HG03097 (cell line): Measurements from ENCODE around the gene TOR4A.
"Not testable (repeated sequence)": the region's sequence is repeated elsewhere in the genome, so short reads cannot be mapped to it uniquely, and the experiment has no call there.

Experiments
- ATAC-seq: cut with Tn5 transposase; IDR thresholded peaks from one replicate; pipeline ENCODE4 v1.9.1; 2021; ENCODE audit not compliant: unreplicated experiment, low FRiP score

Gene TOR4A

DNA sequence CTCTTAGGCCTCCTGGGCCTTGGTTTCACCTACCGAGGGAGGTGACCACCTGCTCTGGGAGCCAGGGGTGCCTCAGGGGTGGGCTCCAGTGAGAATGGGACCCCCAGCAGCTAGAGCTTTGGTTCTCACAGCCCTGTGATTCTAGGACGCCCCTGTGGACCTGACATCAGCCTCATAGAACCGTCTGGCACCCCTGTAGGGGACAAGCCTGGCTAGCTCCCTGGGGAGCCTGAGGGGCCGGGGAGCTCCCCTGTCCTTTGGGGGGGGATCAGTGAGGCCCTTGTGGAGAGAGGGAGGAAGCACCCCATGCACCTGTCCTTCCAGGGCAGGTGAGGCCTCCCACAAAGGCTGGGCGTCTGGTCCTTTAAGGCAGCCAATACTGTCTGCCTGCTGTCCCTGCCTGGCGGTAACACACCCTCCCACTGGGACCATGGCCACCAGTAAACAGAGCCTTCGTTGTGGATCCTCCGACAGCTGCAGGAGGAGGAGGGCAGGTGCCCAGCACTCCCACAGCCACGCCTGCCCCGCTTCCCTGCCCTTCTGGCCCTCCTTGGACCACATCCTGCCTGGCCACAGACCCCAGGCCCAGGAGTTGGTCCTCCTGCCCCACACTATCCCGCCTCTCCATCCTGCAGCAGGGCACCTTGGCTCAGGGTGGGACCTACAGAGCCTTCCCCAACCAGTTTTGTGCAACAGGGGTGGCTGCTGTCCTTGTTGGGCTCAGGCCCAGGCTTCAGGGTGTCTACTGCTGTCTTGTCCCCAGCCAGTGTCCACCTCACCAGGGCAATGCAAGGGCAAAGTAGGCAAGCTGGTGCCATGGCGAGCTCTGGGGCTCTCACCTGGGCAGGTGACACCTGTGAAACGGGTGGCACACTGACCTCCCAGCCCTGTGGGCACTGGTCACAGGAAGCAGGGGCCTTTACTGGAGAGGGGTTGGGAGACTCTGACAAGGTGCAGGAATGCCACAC is 39.5 kb upstream of the TOR4A start:
- no peak for ATAC-seq

DNA sequence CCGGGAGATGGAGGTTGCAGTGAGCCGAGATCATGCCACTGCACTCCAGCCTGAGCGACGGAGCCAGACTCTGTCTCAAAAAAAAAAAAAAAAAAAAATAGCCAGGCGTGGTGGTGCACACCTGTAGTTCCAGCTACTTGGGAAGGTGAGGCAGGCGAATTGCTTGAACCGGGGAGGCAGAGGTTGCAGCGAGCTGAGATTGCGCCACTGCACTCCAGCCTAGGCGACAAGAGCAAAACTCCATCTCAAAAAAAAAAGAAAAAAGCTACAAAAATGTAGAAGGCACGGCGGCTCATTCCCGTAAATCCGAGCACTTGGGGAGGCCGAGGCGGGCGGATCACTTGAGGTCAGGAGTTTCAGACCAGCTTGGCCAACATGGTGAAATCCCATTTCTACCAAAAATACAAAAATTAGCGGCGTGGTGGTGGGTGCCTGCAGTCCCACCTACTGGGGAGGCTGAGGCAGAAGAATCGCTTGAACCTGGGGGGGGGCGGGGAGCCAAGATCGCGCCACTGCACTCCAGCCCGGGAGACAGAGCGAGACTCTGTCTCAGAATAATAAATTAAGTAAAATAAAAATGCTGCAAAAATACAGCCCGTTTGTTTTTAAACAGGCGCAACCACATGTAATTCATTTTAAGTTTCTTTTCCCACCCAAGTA is 37.9 kb upstream of the TOR4A start:
- not testable (repeated sequence) for ATAC-seq

DNA sequence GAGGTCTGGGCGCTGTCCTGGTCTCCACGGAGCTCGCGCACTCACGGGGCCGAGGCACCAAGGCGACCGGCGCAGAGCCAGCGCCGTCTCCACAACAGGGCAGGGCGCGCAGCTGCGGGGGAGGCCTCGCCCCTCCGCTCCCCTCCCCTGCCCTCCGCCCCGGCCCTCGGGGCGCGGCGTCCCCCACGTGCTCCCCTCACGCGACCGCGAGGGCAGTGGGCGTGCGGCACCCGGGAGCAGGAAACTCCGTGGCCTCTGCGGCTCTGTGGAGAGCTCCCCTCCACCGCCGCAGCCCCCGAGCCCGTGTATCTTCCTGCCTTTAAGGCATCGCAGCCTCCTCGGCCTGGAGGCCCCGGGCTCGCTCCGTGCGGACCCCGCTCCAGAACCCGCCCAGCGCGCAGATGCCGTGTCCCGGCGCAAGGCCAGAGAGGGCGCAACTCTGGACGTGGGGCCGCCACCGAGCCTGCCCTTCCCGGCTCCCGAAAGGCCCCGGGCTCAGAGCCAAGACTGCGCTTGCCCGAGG is 37.1 kb upstream of the TOR4A start:
- peak; percentile 28 for ATAC-seq

DNA sequence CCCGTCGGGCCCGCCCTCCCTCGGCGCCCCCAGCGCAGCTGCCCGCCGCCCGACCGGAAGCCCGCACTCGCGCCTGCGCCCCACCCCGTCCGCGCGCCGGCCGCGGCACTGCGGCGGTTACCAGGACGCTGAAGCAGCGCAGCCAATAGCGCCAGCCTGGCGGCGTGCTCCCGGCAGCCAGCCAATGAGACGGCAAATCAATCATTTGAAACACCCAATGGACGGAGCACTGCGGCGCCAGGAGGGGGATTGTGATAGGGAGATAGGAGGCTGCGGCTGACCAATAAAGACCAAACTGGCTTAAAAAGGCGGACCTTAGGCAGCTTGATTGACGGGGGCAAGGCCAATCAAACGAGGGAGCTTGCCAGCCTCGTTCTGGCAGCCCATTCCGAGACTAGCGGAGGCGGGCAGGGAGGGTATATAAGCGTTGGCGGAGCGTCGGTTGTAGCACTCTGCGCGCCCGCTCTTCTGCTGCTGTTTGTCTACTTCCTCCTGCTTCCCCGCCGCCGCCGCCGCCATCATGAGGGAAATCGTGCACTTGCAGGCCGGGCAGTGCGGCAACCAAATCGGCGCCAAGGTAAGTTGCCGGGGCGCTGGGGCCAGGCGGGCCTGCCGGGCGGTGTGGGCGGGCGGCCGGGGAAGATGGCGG is 36.6 kb upstream of the TOR4A start, which contains the start of gene TUBB4B:
TUBB4B (plus strand) TSS at position 447 of the 649 bp plus-strand sequence; CDS start at position 521, 74 bp downstream.
- ATAC-seq = peak; percentile 71

DNA sequence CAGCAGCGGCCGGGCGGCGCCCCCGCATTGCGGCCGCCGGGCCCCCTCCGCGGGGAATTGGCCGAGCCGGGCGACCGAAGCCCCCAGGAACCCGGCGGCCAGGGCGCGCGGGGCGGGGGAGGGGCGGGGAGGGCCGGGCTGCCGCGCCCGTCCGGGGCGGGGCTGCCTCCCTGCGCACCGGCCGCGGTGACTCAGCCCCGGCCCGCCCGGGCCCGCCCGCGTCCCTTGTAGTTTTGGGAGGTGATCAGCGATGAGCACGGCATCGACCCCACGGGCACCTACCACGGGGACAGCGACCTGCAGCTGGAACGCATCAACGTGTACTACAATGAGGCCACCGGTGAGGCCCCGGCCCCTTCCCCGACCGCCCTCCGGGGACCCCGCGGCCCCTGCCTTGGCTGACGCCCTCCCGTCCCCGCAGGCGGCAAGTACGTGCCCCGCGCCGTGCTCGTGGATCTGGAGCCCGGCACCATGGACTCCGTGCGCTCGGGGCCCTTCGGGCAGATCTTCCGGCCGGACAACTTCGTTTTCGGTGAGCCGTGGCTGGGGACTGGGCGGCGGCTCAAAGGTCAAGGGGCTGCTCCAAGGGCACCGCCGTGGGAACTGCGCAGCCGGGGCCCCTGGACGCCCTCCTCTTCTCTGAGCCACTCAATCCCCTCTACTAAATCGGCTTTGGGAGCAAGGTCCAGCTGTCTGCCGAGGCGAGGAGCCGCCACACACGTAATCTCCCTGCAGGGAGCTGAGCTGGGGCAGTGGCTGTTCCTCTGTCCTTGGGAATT is 35.8 kb upstream of the TOR4A start:
- peak; percentile 4 for ATAC-seq

DNA sequence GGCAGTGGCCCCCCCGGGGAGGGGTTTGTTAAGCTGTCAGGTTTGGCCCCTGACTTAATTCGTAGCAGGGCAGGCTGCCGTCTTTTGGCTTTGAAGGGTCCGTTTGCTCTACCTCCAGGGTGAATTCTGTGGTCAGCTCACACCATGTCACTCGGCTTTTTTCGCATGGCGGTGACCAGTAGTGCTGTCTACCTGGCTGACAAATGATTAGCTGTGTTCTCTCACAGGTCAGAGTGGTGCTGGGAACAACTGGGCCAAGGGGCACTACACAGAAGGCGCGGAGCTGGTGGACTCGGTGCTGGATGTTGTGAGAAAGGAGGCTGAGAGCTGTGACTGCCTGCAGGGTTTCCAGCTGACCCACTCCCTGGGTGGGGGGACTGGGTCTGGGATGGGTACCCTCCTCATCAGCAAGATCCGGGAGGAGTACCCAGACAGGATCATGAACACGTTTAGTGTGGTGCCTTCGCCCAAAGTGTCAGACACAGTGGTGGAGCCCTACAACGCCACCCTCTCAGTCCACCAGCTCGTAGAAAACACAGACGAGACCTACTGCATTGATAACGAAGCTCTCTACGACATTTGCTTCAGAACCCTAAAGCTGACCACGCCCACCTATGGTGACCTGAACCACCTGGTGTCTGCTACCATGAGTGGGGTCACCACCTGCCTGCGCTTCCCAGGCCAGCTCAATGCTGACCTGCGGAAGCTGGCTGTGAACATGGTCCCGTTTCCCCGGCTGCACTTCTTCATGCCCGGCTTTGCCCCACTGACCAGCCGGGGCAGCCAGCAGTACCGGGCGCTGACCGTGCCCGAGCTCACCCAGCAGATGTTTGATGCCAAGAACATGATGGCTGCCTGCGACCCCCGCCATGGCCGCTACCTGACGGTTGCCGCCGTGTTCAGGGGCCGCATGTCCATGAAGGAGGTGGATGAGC is 35.0 kb upstream of the TOR4A start:
- no peak for ATAC-seq

DNA sequence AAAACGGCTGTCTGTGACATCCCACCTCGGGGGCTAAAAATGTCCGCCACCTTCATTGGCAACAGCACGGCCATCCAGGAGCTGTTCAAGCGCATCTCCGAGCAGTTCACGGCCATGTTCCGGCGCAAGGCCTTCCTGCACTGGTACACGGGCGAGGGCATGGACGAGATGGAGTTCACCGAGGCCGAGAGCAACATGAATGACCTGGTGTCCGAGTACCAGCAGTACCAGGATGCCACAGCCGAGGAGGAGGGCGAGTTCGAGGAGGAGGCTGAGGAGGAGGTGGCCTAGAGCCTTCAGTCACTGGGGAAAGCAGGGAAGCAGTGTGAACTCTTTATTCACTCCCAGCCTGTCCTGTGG is 34.3 kb upstream of the TOR4A start:
- ATAC-seq = not testable (repeated sequence)

DNA sequence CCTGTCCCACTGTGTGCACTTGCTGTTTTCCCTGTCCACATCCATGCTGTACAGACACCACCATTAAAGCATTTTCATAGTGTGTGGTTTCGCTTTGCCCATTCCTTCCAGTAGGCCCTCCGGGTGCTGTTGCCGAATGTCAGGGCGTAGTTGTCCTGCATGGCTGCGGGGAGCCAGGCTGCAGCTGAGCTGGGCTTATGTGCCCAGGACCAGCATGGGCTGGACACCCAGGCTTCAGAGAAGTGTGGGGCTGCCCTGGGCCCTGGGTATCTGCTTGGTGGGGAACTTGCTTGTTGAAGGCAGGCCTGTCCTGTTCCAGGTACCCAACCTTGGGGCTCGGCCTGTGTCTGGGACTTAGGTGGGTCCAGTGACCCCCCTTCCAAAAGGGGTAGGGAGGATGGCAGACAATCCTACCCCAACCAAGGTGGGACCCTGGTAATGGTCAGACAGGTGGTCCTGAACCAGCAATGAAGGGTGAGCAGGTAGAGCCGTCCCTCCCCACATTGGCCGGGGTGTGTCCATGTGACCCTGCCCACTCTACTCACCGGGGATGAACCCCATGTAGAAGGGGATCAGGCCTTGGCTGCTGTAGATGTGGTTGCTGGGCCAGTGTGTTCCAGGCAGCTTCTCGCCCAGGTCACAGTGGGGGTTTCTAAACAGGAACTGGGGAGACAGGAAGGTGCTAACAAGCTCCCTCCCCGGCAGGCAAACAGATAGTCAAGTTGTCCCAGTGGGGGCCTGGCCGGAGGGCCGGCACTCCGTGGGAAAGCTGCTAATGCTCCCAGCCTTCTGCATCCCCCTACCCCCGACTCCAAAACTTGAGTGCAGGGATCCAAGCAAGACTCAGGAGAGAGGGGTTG is 33.7 kb upstream of the TOR4A start:
- ATAC-seq = no peak

DNA sequence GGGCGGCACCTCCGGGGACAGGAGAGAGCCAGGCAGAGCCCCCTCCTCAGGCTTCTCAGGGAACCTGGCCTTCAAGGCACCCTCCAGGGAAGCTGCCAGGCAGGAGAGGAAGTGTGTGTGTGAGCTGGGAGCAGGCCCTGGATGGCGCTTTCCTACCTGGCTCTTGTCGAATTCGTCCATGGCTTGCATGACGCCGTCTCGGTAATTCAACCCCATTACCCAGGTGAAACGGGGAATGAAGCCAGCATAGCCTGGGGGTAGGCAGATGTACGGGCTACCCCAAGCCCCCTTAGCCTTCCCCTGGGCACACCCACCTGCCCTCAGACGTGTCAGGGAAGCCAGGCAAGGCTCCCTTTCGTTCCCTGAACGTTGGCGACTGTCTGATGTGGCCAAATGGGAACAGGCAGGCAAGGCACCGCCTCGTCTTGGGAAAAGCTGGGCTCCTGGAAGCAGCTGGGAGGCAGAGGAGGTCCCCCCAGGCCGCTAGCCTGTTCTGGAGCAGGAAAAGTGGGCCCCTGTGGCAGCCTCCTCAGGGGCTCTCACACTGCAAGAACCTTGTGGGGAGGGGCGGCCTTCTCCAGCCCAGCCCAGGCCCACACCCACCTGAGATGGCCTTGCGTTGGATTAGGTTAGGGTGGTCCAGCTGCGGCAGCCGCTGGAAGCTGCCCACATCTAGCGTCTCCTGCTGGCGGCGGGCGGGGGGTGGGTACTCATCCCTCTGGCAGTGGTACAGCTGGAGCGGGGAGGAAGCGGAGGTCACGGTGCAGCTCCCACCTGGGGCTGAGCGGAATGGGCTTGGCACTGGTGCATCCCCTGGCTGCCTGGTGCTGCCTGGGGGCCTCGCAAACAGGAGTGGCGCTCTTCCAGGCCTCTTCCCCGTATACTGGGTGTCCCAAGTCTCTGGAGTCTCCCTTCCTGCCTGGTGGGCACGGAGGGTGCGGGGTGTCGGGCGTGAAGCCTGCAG is 32.8 kb upstream of the TOR4A start:
- no peak for ATAC-seq

DNA sequence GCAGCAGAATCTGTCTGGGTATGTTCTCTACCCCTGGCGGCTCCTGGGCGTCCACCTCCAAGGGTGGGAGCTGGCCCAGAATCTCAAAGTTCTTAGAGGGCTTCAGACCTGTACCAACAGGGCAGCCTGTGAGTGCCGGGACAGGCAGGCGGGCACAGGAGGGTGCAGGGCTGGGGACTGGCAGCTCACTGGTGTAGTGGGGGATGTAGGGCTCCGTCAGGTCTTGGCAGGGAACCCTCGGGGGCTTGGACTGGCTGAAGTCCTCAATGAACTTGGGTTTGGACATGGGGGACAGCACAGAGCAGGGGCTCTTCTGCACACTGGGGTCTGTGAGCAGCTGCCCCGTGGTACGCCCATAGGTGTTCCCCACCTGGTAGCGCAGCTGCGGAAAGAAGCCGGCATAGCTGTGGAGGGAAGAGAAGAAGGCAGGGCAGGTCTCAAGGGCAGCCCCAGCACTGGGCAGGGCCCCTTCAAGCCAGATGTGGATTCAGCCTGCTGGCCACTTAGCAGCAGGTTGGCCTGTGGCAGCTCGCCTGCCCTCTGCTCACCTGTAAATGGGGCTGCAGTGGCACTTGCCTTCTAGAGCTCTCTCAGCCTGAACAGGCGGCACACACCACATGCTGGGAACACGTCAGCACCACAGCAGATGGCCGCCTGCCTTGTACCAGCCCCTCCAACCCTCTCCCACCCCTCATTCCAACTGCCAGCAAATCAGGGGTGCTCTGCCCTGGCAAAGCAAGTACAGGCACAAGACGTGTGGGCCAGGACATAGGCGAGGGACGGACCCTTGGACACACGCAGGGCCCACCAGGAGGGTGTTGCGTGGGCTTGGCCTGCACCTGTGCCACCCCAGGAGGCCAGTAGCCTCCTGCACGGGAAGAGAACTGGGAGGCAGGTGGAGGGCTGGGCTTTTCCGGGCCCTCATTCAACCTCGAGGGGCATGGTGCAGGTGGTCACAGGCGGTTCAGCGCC is 31.8 kb upstream of the TOR4A start:
- ATAC-seq = no peak

DNA sequence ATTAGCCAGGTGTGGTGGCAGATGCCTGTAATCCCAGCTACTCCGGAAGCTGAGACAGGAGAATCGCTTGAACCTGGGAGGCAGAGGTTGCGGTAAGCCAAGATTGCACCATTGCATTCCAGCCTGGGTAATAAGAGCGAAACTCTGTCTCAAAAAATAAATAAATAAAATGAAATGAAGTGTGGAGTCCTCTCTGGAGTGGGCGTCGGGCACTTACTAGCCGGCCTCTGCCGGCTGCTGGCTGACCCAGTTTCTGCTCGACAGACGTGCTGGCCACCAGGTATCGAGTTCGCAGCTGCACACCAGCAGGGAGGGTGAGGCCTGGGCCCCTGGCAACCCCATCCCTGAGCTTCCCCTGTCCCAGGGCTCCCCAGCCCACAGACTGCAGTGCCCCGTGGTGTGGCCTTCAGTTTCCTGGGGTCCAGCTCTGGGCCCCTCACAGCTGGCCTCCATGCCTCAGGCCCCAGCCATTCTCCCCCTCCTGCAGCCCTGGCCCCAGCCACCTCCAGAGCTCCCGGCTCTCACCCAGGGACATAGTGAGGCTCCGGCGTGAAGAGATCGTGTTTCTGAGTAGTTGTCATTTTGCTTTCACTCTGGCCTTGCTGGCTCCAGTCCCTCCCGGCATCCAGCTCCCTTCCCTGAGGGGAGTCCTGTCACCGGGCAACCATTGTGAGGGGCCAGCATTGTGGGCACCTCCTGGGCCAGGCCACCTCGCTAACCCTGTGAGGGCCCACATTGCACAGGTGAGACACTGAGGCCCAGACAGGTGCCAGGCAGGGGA is 30.2 kb upstream of the TOR4A start:
- ATAC-seq = no peak

DNA sequence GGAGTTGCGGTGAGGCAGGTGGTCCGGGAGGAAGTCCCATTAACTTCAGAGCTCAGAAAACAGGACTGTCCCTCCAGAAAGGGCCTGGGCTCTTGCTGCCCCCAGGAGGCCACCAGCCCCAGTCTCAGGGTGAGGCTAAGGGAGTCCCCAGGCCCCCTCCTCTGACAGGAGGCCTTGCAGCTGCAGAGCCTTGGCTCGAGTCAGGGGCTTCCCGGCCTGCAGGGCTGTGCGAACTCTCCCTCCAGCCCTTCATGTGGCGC is 29.7 kb upstream of the TOR4A start:
- no peak for ATAC-seq

DNA sequence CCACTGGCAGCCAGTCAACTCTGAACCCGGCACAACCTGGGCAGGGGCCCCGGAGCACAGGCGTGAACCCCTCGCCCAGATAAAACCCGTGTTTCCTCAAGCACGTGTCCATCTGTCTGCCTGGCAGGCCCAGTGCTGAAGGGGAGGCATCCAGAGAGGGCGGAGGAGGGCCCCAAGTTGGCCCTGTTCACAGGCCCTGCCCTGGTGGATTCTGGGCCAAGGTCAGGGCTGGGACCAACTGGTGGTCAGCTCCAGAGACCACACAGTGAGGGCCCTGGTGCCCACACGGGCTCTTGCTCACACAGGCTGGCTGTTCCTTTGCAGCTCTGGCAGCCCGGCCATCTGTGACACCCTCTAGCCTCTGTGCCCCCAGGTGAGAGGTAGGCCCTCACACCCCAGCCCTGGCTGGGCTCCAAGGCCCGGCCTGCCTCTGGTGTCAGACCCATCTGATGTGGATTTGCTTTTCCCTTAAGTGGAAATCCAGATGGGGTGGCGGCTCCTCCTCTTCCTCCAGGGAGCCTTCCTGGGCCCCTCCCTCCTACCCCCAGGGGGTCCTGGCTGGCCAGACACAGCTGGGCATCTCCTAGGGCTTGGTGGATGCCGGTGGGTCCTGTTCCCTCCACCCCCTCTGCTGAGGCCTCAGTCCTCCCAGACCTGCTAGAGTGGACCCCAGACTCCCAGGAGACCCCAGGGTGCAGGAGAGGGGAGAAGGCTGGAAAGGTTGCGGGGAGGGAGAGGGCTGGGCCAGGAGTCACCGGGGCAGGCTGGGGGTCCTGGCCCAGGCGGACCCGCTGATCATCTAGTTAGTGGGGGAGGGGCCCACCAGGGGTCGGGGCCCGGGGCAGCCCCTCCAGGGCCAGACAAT is 27.0 kb upstream of the TOR4A start:
- ATAC-seq = no peak

DNA sequence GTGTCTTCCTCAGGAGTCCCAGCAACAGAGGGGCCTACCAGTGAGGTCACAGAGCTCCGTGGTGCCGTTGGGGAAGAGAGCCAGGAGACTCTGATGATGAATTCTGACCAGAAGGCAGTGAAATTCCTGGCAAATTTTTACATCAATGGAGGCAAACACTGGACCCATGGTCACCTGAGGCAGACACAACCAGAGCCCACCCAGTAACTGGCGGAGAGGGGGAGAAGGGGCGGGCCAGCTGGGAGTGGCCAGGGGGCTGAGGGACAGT is 26.4 kb upstream of the TOR4A start, which contains the start of gene STPG3:
STPG3 (plus strand) TSS at position 93 of the 268 bp plus-strand sequence; CDS start at position 94, 1 bp downstream.
- ATAC-seq = no peak
